Activated CD8-positive, alpha-beta memory T cell treated with anti-CD3 and anti-CD28 coated beads, Interleukin-2, amount 50 U/mL, for 1 hour (primary cell): ENCODE measurements around the gene OGFR.

Experiments used
- DNase-seq: peaks from one replicate; pipeline ENCODE4 v3.0.0-alpha.2; 2020; ENCODE audit errors: extremely low read depth

The OGFR gene

DNA sequence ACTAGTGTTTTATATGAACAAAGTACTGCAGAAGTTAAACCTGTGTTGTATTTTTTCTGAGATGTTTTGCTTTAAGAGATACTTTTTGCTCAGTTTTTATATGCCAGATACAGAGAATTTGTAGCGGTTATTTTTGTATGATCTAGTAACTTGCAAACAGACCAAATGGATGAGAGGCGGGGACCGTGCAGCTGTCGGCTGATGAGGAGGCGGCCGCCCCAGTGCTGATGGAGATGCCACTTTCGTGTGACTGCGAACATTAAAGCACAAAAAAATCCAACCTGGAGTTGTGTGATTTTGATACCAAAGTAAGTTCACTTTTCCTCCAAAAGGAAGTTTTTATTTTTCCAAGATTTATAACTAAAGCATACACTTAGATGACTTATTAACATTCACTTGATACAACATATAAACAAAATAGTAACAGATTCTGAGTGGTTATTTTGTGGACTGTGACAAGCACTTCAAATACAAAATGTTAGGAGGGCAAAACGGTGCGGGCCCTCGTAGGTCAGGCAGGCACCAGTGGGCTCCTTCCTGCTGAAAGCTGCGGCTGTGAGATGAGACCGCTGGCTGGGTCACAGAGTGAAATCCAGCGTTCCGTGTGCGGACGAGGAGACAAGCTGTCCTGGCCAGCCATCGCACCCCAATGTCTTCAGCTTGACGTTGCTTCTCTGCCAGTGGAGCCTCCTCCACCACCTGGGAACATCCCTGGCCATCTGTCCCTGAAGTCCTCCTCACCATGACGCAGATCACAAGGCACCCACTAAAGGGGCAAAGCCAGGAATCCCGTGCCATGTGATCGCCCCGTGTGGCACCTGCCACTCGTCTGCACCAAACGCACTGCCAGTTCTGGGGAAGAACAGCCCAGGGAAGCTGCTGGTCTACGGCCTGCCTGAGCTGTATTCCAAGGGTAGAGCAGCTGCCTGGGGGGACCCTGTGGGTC, 4.0 kb upstream of the OGFR start:
- DNase-seq = no peak

DNA sequence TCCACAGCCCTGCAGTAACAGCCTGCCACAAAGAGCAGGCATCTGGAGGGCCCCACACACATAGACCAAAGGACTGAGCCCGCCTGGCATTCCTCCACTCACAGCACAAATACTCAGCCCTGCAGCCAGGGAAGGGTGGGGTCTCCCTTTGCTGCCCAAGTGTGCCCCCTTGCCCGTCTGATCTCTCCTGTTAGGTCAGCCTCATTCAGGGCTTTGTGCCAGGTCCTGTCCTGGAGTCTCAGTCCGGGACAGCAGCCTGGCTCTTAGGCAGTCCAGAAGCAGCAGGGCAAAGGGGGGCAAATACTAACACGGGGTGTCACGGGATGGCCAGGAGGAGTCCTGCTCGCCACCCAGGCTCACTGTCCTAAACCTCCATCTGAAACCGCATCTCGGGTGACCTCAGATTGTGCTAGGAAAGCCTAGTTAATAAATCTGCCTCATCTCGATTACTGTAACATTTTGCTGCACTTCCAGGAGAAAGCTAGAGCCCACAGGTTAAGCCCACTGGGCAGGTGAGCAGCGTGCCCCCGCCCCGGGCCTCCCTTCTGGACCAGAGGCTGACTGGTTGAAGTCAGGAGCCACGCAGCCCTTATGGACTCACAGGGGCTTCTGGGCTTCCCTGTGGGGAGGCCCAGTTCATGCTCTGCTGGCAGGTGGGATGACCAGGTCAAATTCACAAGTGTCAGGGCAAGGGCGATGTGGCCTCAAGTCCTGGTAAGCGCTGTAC, 3.2 kb upstream of the OGFR start:
- DNase-seq = no peak

DNA sequence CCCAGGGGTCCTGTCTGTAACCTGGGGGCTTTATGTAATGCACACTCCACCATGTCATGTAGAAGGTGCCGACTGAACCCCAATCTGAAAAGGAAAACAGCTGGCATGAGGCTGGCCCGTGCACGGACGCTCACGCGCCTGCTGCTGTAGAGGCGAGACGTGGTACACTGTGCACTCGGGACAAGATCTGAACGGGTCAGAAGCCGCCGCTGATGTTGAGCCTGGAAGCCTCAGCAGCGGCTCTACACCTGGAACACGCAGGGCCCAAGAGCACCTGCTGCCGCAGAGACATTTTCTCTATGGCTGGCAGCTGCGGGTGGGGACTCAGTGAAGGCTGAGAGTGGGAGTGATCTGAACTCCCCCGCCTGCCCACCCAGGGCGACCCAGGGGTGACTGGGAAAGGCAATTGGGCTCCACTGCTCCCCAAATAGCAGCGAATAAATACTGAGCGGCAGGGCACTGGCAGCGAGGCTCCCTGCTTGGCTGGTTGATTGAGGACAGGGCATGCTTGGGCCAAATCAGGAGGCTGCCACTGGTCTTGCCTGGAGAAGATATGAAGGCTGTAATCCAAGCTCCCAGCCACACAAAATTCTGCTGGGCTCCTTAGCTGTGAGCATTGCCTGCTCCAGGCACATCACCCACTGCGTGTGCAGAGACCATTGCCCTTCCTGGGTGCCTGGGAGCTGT, 2.5 kb upstream of the OGFR start:
- no peak for DNase-seq

DNA sequence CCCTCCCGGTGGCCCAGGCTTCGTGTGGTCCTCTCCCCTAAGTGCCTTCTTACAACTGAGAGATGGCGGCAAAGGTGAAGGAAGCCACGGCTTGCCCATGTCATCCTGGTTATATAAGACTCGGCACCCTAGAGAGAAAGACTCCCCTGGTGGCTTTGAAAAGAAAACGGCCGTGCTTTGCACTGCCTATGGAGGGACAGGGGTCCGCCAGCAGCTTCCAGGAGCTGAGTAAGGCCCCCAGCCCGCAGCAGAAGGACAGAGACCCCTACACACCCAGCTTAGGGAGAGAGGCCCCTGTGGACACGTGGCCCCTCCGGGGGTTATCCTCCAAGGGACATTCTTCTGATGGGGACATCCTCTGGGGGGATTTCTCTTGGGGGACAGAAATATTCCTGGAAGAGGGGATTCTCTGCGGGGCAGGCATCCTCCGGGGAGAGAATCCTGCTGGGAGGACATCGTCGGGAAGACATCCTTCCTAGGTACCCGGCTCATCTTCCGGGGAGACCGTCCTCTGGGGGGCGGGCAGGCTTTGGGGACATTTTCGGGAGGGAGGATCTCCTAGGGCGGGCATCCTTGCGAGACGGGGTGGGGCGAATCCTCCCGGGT, 511 bp upstream of the OGFR start:
- DNase-seq = no peak

DNA sequence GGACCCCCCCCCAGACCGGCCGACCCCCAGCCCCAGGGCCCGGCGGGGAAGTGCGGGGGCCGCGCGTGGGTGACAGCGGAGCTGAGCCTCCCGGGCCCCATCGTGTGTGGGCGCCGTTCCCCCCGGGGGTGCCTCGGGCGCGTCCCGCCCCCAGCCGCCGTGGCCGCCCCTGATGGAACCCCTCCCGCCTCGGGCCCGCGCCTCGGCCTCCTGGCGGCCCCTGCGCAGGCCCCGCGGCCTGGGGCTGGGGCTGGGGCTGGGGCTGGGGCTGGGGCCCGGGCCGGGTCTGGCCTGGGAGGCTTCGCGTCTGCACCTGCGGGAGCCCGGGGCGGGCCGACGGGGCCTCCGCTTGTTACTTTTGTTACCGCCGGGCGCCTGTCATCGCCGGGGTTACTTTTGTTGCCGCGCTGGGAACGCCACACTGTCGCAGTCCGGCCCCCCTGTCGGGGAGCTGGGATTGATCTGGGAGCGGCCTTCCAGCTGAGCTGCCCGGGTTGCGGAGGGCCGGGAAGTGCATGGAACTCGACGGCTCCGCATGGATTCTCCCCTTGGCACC, 598 bp downstream of the OGFR start:
- no peak for DNase-seq

DNA sequence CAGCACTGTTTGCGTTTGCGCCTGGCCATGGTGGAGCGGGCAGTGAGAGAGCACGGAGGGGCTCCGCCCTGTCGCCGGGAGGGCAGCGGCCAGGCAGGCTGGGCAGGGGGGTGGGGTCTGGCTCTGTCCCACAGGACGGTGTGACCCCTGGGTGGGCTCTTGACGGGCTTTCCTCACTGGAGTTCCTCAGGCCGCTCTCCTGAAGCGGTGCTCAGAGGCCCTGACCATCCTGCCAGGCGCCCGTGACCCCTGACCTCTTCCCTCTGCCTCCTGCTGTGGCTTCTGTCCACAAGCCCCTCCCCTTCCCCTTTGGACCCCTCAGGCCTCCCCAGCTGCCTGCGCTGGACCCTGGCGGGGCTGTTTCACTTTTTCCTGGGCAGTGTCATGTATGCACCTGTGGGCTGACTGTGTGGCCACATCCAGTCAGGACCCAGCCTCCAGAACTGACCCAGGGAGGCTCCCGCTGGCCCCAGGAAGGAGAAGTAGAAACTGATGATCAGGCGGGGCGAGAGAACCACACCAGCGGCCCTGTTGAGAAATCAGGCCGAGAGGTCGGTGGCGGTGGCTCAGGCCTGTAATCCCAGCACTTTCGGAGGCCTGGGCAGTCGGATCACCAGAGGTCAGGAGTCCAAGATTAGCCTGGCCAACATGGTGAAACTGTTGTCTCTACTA, 1.2 kb downstream of the OGFR start:
- no peak for DNase-seq

DNA sequence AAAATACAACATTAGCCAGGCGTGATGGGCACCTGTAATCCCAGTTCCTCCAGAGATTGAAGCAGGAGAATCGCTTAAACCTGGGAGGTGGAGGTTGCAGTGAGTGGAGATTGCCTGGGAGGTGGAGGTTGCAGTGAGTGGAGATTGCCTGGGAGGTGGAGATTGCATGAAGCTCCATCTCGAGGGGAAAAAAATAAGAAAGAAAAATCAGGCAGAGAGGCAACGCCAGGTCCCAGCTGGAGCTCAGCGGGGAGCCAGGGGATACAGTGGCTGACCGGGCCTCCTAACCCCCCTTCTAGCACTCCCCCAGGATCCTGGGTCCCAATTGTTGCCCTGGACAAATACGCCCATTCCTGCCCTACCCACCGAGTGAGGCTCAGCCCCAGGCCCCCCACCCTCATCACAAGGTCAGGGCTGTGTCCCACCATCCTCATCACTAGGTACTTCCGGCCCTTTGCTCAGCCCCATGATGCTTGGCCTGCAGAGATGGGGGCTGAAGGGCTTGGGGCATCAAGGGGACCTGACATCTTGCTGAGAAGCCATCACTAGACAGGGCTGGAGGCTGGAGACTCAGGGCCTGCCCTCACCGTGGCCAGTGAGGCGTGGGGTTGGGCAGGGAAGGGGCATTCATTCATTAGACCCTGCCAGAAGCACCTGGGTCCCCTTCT, 1.9 kb downstream of the OGFR start:
- DNase-seq = no peak

DNA sequence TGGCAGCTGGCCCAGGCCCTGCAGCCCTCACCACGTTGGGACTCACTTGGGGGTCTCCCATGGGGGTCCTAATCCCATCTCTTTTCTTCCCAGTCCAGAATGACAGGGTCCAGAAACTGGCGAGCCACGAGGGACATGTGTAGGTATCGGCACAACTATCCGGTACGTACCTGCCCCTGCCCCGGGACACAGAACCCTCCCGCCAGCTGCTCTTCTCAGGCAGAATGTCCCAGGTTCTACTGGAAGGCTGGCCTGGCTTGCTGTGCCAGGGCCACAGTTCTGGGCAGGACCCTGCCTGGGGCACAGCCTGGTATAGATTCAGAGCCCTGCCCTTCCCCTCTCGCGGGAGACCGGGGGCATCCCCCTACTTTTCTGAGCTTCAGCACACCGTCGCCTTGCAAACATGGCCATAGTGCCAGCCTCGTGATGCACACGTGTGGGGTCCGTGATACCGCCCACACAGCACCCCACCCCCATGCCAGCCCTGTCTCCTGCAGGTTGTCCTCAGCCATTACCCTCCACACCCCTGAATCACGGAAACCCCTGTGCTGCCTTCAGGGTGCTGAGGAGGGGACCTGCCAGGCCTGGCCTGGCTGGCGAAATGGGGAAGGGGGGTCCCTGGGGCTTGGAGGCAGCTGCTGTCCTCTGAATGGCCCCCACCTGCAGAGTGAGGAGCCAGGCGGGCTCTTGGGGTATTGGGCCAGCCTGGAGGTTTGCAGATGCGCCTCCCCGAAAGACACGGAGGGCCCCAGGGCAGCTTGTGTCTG, 3.0 kb downstream of the OGFR start:
- DNase-seq = no peak

DNA sequence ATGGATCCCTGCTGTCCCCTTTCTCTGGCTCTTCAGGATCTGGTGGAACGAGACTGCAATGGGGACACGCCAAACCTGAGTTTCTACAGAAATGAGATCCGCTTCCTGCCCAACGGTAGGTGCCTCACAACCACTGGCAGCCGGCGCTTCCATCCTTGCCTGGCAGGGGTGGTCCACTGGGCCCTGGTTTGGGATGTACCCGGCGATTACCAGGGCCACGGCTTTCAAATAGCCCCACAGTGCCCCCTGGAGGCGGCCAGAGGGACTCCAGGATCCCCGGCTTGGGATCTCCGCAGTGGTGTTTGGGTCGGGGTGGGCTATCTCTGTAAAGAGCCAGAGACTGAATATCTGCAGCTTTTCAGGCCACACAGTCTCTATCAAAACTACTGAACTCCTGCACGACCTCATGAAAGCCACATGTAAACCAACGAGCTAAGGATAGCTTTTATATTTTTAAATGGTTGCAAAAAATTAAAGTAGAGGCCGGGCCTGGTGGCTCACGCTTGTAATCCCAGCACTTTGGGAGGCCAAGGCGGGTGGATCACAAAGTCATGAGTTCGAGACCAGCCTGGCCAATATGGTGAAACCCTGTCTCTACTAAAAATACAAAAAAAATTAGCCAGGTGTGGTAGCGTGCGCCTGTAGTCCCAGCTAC, 3.7 kb downstream of the OGFR start:
- DNase-seq = no peak

DNA sequence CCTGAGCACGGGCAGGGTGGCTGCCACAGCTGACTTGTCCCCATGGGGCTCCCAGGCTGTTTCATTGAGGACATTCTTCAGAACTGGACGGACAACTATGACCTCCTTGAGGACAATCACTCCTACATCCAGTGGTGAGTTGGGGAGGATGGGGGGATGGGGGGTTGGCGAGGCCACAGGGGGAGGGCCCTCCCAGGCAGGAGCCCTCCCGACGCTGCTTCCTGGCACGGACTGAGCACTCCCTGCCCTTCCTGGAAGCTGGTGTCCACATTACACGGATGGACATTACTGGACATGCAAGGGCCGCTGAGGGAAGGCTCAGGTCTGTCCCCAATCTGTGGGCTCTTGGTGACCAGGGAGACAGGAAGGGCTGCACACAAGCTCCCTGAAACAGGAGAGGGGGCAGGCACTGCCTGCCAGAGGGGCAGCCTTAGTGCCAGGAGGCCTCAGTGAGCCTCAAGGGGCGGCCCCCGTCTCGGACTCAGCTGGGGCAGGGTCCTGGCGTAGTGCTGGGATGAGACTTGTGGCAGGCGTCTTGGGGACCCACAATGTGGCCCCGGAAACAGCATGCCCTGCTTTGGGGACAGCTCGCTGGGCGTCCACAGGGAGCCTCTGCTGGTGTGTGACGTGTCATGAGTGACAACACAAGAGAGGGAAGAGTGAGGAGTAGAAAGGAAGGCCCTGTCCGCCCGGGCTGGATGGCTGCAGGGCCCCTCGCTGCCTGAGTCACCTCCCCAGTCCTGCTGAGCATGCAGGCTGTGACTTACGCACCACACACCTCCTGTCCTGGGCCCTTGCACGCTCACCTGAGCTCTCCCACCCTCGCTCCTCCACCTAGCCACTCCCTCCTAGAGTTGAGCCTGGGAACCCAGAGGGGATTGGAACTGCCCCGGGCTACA, 5.1 kb downstream of the OGFR start:
- DNase-seq = no peak

DNA sequence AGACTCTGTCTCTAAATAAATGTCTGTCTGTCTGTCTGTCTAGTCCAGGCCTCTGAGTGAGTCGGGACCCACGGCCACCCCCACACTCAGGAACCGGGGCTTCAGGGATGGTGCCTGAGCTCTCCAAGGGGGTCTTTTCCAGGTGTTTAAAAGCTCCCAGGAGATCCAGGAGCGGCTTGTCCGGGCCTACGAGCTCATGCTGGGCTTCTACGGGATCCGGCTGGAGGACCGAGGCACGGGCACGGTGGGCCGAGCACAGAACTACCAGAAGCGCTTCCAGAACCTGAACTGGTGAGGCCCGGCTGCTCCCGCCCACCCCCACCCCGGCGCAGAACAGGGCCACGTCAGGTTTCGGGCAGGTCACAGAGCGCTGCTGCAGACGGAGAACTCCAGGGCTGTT, 6.7 kb downstream of the OGFR start:
- no peak for DNase-seq

DNA sequence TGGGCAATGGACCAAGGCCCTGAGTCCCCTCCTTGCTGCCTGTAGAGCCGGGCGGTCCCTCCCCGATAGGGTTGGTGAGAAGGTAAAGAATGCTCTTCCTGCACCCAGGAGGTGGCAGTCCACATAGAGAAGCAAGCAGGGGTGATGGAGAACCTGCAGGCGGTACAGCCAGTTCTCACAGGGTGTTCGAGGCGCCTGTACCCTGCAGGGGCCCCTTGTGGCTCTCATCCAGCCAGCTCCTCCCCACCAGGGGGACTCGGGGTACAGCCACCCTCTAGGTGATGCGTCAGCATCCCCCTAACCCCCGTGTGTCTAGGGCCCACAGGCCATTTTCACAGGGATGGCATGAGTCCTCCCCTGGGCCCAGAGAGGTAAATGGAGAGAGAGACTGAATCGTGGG, 7.1 kb downstream of the OGFR start:
- no peak for DNase-seq

DNA sequence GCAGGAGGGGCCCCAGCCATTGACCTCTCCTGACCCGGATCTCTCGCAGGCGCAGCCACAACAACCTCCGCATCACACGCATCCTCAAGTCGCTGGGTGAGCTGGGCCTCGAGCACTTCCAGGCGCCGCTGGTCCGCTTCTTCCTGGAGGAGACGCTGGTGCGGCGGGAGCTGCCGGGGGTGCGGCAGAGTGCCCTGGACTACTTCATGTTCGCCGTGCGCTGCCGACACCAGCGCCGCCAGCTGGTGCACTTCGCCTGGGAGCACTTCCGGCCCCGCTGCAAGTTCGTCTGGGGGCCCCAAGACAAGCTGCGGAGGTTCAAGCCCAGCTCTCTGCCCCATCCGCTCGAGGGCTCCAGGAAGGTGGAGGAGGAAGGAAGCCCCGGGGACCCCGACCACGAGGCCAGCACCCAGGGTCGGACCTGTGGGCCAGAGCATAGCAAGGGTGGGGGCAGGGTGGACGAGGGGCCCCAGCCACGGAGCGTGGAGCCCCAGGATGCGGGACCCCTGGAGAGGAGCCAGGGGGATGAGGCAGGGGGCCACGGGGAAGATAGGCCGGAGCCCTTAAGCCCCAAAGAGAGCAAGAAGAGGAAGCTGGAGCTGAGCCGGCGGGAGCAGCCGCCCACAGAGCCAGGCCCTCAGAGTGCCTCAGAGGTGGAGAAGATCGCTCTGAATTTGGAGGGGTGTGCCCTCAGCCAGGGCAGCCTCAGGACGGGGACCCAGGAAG, 7.7 kb downstream of the OGFR start:
- no peak for DNase-seq

DNA sequence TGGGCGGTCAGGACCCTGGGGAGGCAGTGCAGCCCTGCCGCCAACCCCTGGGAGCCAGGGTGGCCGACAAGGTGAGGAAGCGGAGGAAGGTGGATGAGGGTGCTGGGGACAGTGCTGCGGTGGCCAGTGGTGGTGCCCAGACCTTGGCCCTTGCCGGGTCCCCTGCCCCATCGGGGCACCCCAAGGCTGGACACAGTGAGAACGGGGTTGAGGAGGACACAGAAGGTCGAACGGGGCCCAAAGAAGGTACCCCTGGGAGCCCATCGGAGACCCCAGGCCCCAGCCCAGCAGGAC, 8.2 kb downstream of the OGFR start:
- no peak for DNase-seq

DNA sequence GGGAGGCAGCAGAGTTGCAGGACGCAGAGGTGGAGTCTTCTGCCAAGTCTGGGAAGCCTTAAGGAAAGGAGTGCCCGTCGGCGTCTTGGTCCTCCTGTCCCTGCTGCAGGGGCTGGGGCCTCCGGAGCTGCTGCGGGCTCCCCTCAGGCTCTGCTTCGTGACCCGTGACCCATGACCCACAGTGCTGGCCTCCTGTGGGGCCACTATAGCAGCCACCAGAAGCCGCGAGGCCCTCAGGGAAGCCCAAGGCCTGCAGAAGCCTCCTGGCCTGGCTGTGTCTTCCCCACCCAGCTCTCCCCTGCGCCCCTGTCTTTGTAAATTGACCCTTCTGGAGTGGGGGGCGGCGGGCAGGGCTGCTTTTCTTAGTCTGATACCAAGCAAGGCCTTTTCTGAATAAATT, 9.0 kb downstream of the OGFR start:
- DNase-seq = no peak

DNA sequence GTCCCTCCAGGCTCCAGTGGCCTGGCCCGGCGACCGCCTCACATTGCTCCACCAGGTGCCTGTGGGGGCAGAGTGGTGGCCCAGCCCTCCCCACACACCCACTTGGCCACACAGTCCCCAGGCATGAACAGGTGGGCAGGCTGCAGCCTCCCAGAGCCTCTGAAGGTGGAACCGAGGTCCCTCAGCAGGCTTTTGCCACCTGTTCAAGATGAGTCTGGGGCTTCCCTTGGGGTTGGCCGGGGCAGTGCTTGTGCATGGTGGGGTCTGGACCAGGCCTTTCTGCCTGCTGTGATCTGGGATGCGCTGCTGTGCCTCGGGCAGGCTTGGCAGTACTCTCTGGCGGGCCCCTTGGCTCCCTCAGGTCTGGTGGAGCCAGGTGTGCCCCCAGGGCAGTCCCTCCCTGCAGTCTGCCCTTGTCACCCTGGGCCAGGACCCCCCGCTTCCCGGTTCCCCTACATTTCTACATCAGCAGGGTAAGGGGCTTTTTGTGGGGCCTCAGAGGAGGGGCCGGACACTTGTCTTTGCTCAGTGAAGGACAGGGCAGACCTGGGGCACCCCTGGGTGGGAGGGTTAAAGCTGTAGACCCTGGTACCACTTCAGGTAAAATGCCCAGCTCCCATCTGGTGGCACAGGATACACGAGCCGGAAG, 9.5 kb downstream of the OGFR start:
- DNase-seq = no peak

DNA sequence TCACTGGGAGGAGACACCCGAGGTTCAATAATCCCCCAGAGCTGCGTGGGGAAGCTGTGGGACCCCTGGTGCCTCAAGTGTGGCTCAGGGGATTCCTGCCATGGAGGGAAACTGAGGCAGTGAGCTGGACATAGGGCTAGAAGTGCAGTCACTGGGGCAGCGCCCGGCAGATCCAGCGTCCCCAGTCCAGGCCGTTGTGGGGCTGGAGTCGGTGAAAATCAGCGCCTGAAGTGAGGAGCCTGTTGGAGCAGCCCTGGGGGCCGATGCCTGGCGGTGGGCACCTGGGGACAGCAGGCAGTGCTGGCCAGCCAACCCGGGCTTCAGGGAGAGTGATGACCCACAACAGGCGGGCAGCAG, 10.1 kb downstream of the OGFR start:
- DNase-seq = no peak
